H9 (cell line): Measurements from ENCODE around the gene SERPINH1. TPM values are rescaled to one million over a fixed set of nuclear protein-coding genes. Genes with fewer than 3 reads are reported as not detected.

Experiments
- DNase-seq: peaks from one replicate; pipeline ENCODE4 v3.0.0-alpha.2; 2017
- H2AFZ ChIP-seq: one replicate; pipeline ENCODE4 v1.6.1; 2013; ENCODE audit warnings: mild to moderate bottlenecking, low read length, control low read depth, moderate library complexity
- H2AK5ac ChIP-seq: 2 replicates; pipeline ENCODE4 v1.6.1; 2013; ENCODE audit warnings: low read length, control low read depth, mixed read lengths; ENCODE audit not compliant: insufficient read length
- H2BK120ac ChIP-seq: one replicate; pipeline ENCODE4 v1.6.1; 2013; ENCODE audit warnings: low read depth, mild to moderate bottlenecking, low read length, control low read depth, inconsistent platforms; ENCODE audit not compliant: poor library complexity, severe bottlenecking
- H2BK12ac ChIP-seq: 2 replicates; pipeline ENCODE4 v1.6.1; 2013; ENCODE audit warnings: low read length, control low read depth, mixed read lengths, low read depth; ENCODE audit not compliant: insufficient read length
- H2BK15ac ChIP-seq: 2 replicates; pipeline ENCODE4 v1.6.1; 2013; ENCODE audit warnings: low read depth, low read length, control low read depth
- H2BK20ac ChIP-seq: one replicate; pipeline ENCODE4 v1.6.1; 2013; ENCODE audit warnings: low read depth, mild to moderate bottlenecking, low read length, control low read depth, inconsistent platforms; ENCODE audit not compliant: poor library complexity, severe bottlenecking
- H2BK5ac ChIP-seq: 2 replicates; pipeline ENCODE4 v1.6.1; 2013; ENCODE audit warnings: low read length, control low read depth, mixed read lengths; ENCODE audit not compliant: insufficient read length
- H3K14ac ChIP-seq: 2 replicates; pipeline ENCODE4 v1.6.1; 2013; ENCODE audit warnings: low read length, control low read depth; ENCODE audit not compliant: insufficient read depth
- H3K18ac ChIP-seq: 2 replicates; pipeline ENCODE4 v1.6.1; 2013; ENCODE audit warnings: low read depth, mild to moderate bottlenecking, mixed read lengths, low read length, control low read depth; ENCODE audit not compliant: insufficient read length
- H3K23ac ChIP-seq: 2 replicates; pipeline ENCODE4 v1.6.1; 2013; ENCODE audit warnings: low read length, control low read depth, mixed read lengths, low read depth; ENCODE audit not compliant: insufficient read length
- H3K23me2 ChIP-seq: 2 replicates; pipeline ENCODE4 v1.6.1; 2013; ENCODE audit warnings: low read depth, mild to moderate bottlenecking, mixed read lengths, low read length, control low read depth; ENCODE audit not compliant: insufficient read length, poor library complexity, severe bottlenecking
- H3K27ac ChIP-seq: 2 replicates; pipeline ENCODE4 v1.5.1; 2013; ENCODE audit warnings: low read length, control low read depth, mixed read lengths, low read depth; ENCODE audit not compliant: insufficient read length
- H3K27me3 ChIP-seq: 2 replicates; pipeline ENCODE4 v1.6.1; 2013; ENCODE audit warnings: low read length, control low read depth, inconsistent platforms; ENCODE audit not compliant: insufficient read depth
- H3K4ac ChIP-seq: 2 replicates; pipeline ENCODE4 v1.6.1; 2013; ENCODE audit warnings: low read depth, mild to moderate bottlenecking, control low read depth, inconsistent platforms, low read length, moderate library complexity
- H3K4me1 ChIP-seq: 2 replicates; pipeline ENCODE4 v1.6.1; 2013; ENCODE audit warnings: low read length, control low read depth, inconsistent platforms; ENCODE audit not compliant: insufficient read depth
- H3K4me2 ChIP-seq: 2 replicates; pipeline ENCODE4 v1.6.1; 2013; ENCODE audit warnings: low read length, control low read depth, mixed read lengths; ENCODE audit not compliant: insufficient read length, insufficient read depth
- H3K56ac ChIP-seq: 2 replicates; pipeline ENCODE4 v1.6.1; 2013; ENCODE audit warnings: low read depth, mild to moderate bottlenecking, mixed read lengths, low read length, control low read depth; ENCODE audit not compliant: insufficient read length
- H3K79me1 ChIP-seq: 2 replicates; pipeline ENCODE4 v1.6.1; 2013; ENCODE audit warnings: low read depth, mild to moderate bottlenecking, moderate library complexity, low read length, control low read depth, inconsistent platforms; ENCODE audit not compliant: insufficient read depth, poor library complexity, severe bottlenecking
- H3K79me2 ChIP-seq: 2 replicates; pipeline ENCODE4 v1.6.1; 2013; ENCODE audit warnings: low read length, control low read depth, inconsistent platforms; ENCODE audit not compliant: insufficient read depth
- H3K9ac ChIP-seq: 2 replicates; pipeline ENCODE4 v1.6.1; 2013; ENCODE audit warnings: low read length, control low read depth, mixed read lengths; ENCODE audit not compliant: insufficient read length; ENCODE audit errors: extremely low read depth
- H3K9me3 ChIP-seq: one replicate; pipeline ENCODE4 v1.6.1; 2013; ENCODE audit warnings: low read depth, low read length, inconsistent platforms; ENCODE audit not compliant: control insufficient read depth
- H3T11ph ChIP-seq: one replicate; pipeline ENCODE4 v1.6.1; 2013; ENCODE audit warnings: mild to moderate bottlenecking, low read length, control low read depth, inconsistent platforms
- H4K20me1 ChIP-seq: one replicate; pipeline ENCODE4 v1.6.1; 2013; ENCODE audit not compliant: control insufficient read depth, insufficient read length, insufficient read depth
- H4K5ac ChIP-seq: 2 replicates; pipeline ENCODE4 v1.6.1; 2013; ENCODE audit warnings: low read depth, mild to moderate bottlenecking, mixed read lengths, low read length, control low read depth; ENCODE audit not compliant: insufficient read length
- H4K8ac ChIP-seq: replicated peaks from 2 replicates; pipeline ENCODE4 v1.6.1; 2013; ENCODE audit warnings: low read length, control low read depth, mixed read lengths, low read depth; ENCODE audit not compliant: insufficient read length
- H4K91ac ChIP-seq: 2 replicates; pipeline ENCODE4 v1.6.1; 2013; ENCODE audit warnings: low read depth, mild to moderate bottlenecking, moderate library complexity, mixed read lengths, low read length, control low read depth; ENCODE audit not compliant: insufficient read length
- H3K27ac Mint-ChIP-seq, 3 experiments: 2 replicates in 2 of 3; 3 replicates in 1 of 3; pipeline ENCODE4 v1.8.0; 2020 to 2021; ENCODE audit warnings: mixed read lengths in 3 of 3, mild to moderate bottlenecking in 1 of 3, moderate library complexity in 1 of 3
- H3K27me3 Mint-ChIP-seq: 2 replicates; pipeline ENCODE4 v1.8.0; 2021; ENCODE audit warnings: low read depth, mild to moderate bottlenecking, moderate library complexity, mixed read lengths
- H3K36me3 Mint-ChIP-seq, 3 experiments: 2 replicates in 2 of 3; 3 replicates in 1 of 3; pipeline ENCODE4 v1.8.0; 2020 to 2021; ENCODE audit warnings: low read depth in 3 of 3, mixed read lengths in 3 of 3; ENCODE audit not compliant: insufficient read depth in 1 of 3
- H3K4me1 Mint-ChIP-seq, 2 experiments: 2 replicates each; pipeline ENCODE4 v1.8.0; 2020; ENCODE audit warnings: mixed read lengths in 2 of 2
- H3K4me3 Mint-ChIP-seq, 2 experiments: 2 replicates in 1 of 2; 3 replicates in 1 of 2; pipeline ENCODE4 v1.8.0; 2020 to 2021; ENCODE audit warnings: mild to moderate bottlenecking in 2 of 2, mixed read lengths in 2 of 2, moderate library complexity in 1 of 2
- H3K9me3 Mint-ChIP-seq, 2 experiments: 2 replicates in 1 of 2; 3 replicates in 1 of 2; pipeline ENCODE4 v1.8.0; 2020; ENCODE audit warnings: mild to moderate bottlenecking in 2 of 2, mixed read lengths in 2 of 2, moderate library complexity in 1 of 2
- WGBS: extraction: QIAGEN DNeasy Blood & Tissue Kit; methylation state at CpG from one replicate; pipeline ENCODE4 v1.1.7; 2013; ENCODE audit warnings: missing lambda C conversion rate, low lambda C conversion rate, mixed read lengths; ENCODE audit not compliant: insufficient read length; ENCODE audit errors: extremely low coverage; 5-methylcytosine and 5-hydroxymethylcytosine counted together
- total RNA-seq: library from RNA; stranded (reverse); gene quantifications from 2 replicates; pipeline ENCODE4 v1.2.1, GENCODE V29; 2021
- TF ChIP-seq, protein P1 (sequence below): fragments of 200-600 bp; sonication (generic); conservative IDR thresholded peaks from 3 replicates; pipeline ENCODE4 v1.8.0; 2021; ENCODE audit warnings: antibody characterized with exemption, mild to moderate bottlenecking

Gene SERPINH1
- total RNA-seq, 1 experiment from 2014 or later: 253 TPM

DNA sequence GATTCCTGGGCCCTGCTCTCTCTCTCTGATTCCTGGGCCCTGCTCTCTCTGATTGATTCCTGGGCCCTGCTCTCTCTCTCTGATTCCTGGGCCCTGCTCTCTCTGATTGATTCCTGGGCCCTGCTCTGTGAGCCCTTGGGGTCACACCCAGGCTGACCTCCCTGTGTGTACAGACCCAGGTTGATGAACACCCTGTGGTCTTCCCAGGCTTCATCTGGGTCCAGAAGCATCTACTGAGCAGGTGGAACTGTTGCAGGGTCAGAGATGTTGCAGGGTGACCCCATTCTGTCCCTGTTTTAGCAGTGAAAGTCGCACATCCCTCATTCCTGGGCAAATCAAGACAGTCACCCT is 20.0 kb upstream of the SERPINH1 start:
- no peak overlapping the region for H3K56ac ChIP-seq
- no peak overlapping the region for H3K4me3 Mint-ChIP-seq
- no peak overlapping the region for H4K5ac ChIP-seq
- no peak overlapping the region for H4K91ac ChIP-seq
- no CpG with 5 or more reads among the region's 1 CpG for WGBS
- no peak overlapping the region for H3K9ac ChIP-seq
- H3K4ac ChIP-seq: no peak overlapping the region
- H3K27me3 ChIP-seq: no peaks in the 10 kb centered on the region
- H2AFZ ChIP-seq: no peak overlapping the region
- peaks cover 13 to 16% of the 10 kb centered on the region in 2 experiments for H3K4me1 Mint-ChIP-seq
- no peak overlapping the region for H3K4me2 ChIP-seq
- H3T11ph ChIP-seq: no peak overlapping the region
- no peak overlapping the region for H2BK20ac ChIP-seq
- H2BK15ac ChIP-seq: no peak overlapping the region
- H3K27ac ChIP-seq: no peak overlapping the region
- H3K23me2 ChIP-seq: no peaks in the 10 kb centered on the region
- no peaks in the 10 kb centered on the region for H3K9me3 ChIP-seq
- no peaks in the 10 kb centered on the region for H3K36me3 Mint-ChIP-seq
- TF ChIP-seq, protein P1, sequence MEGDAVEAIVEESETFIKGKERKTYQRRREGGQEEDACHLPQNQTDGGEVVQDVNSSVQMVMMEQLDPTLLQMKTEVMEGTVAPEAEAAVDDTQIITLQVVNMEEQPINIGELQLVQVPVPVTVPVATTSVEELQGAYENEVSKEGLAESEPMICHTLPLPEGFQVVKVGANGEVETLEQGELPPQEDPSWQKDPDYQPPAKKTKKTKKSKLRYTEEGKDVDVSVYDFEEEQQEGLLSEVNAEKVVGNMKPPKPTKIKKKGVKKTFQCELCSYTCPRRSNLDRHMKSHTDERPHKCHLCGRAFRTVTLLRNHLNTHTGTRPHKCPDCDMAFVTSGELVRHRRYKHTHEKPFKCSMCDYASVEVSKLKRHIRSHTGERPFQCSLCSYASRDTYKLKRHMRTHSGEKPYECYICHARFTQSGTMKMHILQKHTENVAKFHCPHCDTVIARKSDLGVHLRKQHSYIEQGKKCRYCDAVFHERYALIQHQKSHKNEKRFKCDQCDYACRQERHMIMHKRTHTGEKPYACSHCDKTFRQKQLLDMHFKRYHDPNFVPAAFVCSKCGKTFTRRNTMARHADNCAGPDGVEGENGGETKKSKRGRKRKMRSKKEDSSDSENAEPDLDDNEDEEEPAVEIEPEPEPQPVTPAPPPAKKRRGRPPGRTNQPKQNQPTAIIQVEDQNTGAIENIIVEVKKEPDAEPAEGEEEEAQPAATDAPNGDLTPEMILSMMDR: no peak
- H3K79me1 ChIP-seq: no peaks in the 10 kb centered on the region
- no peak overlapping the region for H3K18ac ChIP-seq
- no peaks in the 10 kb centered on the region for H3K4me1 ChIP-seq
- no peak for DNase-seq
- no peak overlapping the region for H3K14ac ChIP-seq
- H2BK5ac ChIP-seq: no peak overlapping the region
- H2BK120ac ChIP-seq: no peak overlapping the region
- H3K27ac Mint-ChIP-seq: peak overlapping the region in 1 of 3 experiments; percentile 16; a peak in 1 of 7 replicates
- H4K8ac ChIP-seq: no peak overlapping the region
- no peak overlapping the region for H3K23ac ChIP-seq
- no peaks in the 10 kb centered on the region for H3K9me3 Mint-ChIP-seq
- H3K27me3 Mint-ChIP-seq: peaks cover 4% of the 10 kb centered on the region
- no peak overlapping the region for H2BK12ac ChIP-seq
- H2AK5ac ChIP-seq: no peak overlapping the region
- H3K79me2 ChIP-seq: no peaks in the 10 kb centered on the region
- H4K20me1 ChIP-seq: no peaks in the 10 kb centered on the region
